NCI-H345 (cell line): ENCODE measurements around the gene SFR1.
"Not testable (repeated sequence)": the region's sequence is repeated elsewhere in the genome, so short reads cannot be mapped to it uniquely, and the experiment has no call there.

Experiments used
- DNase-seq: peaks from one replicate; lab custom pipeline; 2025; lab: John Stamatoyannopoulos, UW

SFR1 gene

DNA sequence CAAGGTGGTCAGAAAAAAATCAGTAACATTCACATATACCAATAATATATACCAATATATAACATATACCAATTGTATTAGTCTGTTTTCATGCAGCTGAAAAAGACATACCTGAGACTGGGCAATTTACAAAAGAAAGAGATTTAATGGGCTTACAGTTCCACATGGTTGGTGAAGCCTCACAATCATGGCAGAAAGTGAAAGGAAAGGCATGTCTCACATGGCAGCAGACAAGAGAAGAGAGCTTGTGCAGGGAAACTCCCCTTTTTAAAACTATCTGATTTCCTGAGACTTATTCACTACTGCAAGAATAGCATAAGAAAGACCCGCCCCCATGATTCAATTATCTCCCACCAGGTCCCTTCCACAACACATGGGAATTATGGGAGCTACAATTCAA is 52.2 kb downstream of the SFR1 start:
- not testable (repeated sequence) for DNase-seq
